ENCODE data around the gene DCP2.

DCP2 gene

GRCh38 chr5:112951124-112951702, 25.4 kb upstream of the DCP2 start:
- no peak overlapping the region for H3K4me2 ChIP-seq (ENCODE audit: insufficient read depth, low read length)
- no peak for ATAC-seq (ENCODE audit: insufficient read depth, low read depth)

GRCh38 chr5:112956606-112957005, 20.0 kb upstream of the DCP2 start:
- Histone ChIP-seq H3K9me3 (ENCODE audit: insufficient read depth, low read length, severe bottlenecking) (peaks cover 3% of the 10 kb centered on the region), H3K79me2 (ENCODE audit: insufficient read depth, low read length) (no peaks in the 10 kb centered on the region), H3K9ac (ENCODE audit: low read depth, low read length) (no peak overlapping the region), H3K4me3 (ENCODE audit: low read depth in 1 of 2, low read length in 2 of 2) (no peak overlapping the region), H3K27me3 (ENCODE audit: insufficient read depth, low read length, poor library complexity) (no peaks in the 10 kb centered on the region), H4K20me1 (ENCODE audit: insufficient read depth, low read length) (no peaks in the 10 kb centered on the region), H2AFZ (ENCODE audit: low read depth, low read length) (no peak overlapping the region), H3K27ac (ENCODE audit: low read length) (no peak overlapping the region), H3K4me1 (ENCODE audit: insufficient read depth, low read length) (no peaks in the 10 kb centered on the region), H3K36me3 (ENCODE audit: insufficient read depth, low read length) (no peaks in the 10 kb centered on the region), H3K4me2 (ENCODE audit: insufficient read depth, low read length) (no peak overlapping the region)
- TF ChIP-seq EZH2 (IDR thresholded peaks at IDR 0.05; ENCODE audit: borderline replicate concordance, low read depth, low read length, severe bottlenecking) (no peak), CTCF (IDR thresholded peaks at IDR 0.05; ENCODE audit: borderline replicate concordance, extremely low read depth, low read length, poor library complexity, severe bottlenecking) (no peak)
- DNase-seq (no peak), ATAC-seq (ENCODE audit: insufficient read depth, low read depth) (no peak)

More at GRCh38 chr5:112951124-112951702, 25.4 kb upstream of the DCP2 start:
- TF ChIP-seq CTCF (IDR thresholded peaks at IDR 0.05; ENCODE audit: borderline replicate concordance, extremely low read depth, low read length, poor library complexity, severe bottlenecking) (no peak), EZH2 (IDR thresholded peaks at IDR 0.05; ENCODE audit: borderline replicate concordance, low read depth, low read length, severe bottlenecking) (no peak)
- no peak overlapping the region for H3K27ac ChIP-seq (ENCODE audit: low read length)
- H3K79me2 ChIP-seq (ENCODE audit: insufficient read depth, low read length): no peaks in the 10 kb centered on the region
- H3K9me3 ChIP-seq (ENCODE audit: insufficient read depth, low read length, severe bottlenecking): peaks cover 3% of the 10 kb centered on the region
- DNase-seq: no peak
- H3K36me3 ChIP-seq (ENCODE audit: insufficient read depth, low read length): no peaks in the 10 kb centered on the region
- H3K4me3 ChIP-seq (ENCODE audit: low read depth in 1 of 2, low read length in 2 of 2): no peak overlapping the region
- no peak overlapping the region for H2AFZ ChIP-seq (ENCODE audit: low read depth, low read length)
- no peak overlapping the region for H3K9ac ChIP-seq (ENCODE audit: low read depth, low read length)
- H3K4me1 ChIP-seq (ENCODE audit: insufficient read depth, low read length): no peaks in the 10 kb centered on the region
- no peaks in the 10 kb centered on the region for H4K20me1 ChIP-seq (ENCODE audit: insufficient read depth, low read length)
- H3K27me3 ChIP-seq (ENCODE audit: insufficient read depth, low read length, poor library complexity): no peaks in the 10 kb centered on the region

- no peak overlapping the region for H3K4me3 ChIP-seq (ENCODE audit: low read depth in 1 of 2, low read length in 2 of 2)
- H3K79me2 ChIP-seq (ENCODE audit: insufficient read depth, low read length): no peaks in the 10 kb centered on the region
- peaks cover 3% of the 10 kb centered on the region for H3K9me3 ChIP-seq (ENCODE audit: insufficient read depth, low read length, severe bottlenecking)
- H3K27ac ChIP-seq (ENCODE audit: low read length): no peak overlapping the region
- H3K9ac ChIP-seq (ENCODE audit: low read depth, low read length): no peak overlapping the region
- H4K20me1 ChIP-seq (ENCODE audit: insufficient read depth, low read length): no peaks in the 10 kb centered on the region
- no peak overlapping the region for H3K4me2 ChIP-seq (ENCODE audit: insufficient read depth, low read length)
- H3K4me1 ChIP-seq (ENCODE audit: insufficient read depth, low read length): no peaks in the 10 kb centered on the region
- H3K27me3 ChIP-seq (ENCODE audit: insufficient read depth, low read length, poor library complexity): no peaks in the 10 kb centered on the region
- no peak overlapping the region for H2AFZ ChIP-seq (ENCODE audit: low read depth, low read length)
- ATAC-seq (ENCODE audit: insufficient read depth, low read depth) (no peak), DNase-seq (no peak)
- no peaks in the 10 kb centered on the region for H3K36me3 ChIP-seq (ENCODE audit: insufficient read depth, low read length)
- no peak for TF ChIP-seq EZH2 (IDR thresholded peaks at IDR 0.05; ENCODE audit: borderline replicate concordance, low read depth, low read length, severe bottlenecking)
- TF ChIP-seq CTCF (IDR thresholded peaks at IDR 0.05; ENCODE audit: borderline replicate concordance, extremely low read depth, low read length, poor library complexity, severe bottlenecking): no peak
These were observed 19.4 kb upstream of the DCP2 start for GRCh38 chr5:112957036-112957808.

All from DND-41 (cell line).